GM10266 (cell line): ENCODE data around the gene SYNDIG1.

Experiments used
- DNase-seq: peaks from one replicate; pipeline ENCODE4 v3.0.0; 2012; ENCODE audit errors: extremely low spot score
- TF ChIP-seq, protein P1 (sequence below): IDR thresholded peaks from 2 replicates; pipeline ENCODE4 v1.5.1; 2012; ENCODE audit warnings: mild to moderate bottlenecking, low read depth; ENCODE audit not compliant: control insufficient read depth, insufficient read depth; ENCODE audit errors: missing control alignments

The SYNDIG1 gene

DNA sequence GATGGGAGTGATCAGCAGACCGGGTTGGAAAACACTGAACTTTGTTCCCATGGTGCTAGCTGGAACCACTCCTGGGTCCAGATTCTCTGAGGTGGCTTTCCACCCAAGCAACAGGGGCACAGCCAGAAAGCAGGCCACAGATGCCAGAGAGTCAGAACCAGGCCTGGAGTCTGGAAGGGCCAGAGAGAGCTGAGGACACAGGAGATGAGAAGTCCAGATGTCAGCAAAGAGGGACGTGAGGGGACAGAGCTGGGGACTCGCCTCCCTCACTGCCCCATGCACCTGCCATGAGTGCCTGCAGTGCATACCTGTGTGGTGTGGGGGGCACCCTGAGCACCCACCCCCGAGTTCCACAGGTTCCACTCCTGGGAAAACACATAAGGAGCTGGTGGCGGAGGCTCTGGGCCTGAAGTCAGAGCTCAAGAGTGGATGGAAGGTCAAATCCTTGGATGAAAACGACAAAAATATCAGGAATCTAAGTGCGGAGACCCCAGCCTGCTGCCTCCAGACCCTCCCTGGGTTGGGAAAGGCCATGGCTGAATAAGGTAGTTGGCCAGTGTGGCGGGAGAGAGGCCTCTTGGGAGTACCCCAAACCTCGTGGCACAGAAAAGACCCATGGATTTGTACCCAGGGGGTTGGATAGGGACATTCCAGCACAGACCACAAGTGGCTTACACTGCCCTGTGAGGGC is 224.2 kb downstream of the SYNDIG1 start:
- DNase-seq, result no peak
- TF ChIP-seq, protein P1, sequence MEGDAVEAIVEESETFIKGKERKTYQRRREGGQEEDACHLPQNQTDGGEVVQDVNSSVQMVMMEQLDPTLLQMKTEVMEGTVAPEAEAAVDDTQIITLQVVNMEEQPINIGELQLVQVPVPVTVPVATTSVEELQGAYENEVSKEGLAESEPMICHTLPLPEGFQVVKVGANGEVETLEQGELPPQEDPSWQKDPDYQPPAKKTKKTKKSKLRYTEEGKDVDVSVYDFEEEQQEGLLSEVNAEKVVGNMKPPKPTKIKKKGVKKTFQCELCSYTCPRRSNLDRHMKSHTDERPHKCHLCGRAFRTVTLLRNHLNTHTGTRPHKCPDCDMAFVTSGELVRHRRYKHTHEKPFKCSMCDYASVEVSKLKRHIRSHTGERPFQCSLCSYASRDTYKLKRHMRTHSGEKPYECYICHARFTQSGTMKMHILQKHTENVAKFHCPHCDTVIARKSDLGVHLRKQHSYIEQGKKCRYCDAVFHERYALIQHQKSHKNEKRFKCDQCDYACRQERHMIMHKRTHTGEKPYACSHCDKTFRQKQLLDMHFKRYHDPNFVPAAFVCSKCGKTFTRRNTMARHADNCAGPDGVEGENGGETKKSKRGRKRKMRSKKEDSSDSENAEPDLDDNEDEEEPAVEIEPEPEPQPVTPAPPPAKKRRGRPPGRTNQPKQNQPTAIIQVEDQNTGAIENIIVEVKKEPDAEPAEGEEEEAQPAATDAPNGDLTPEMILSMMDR, result no peak

DNA sequence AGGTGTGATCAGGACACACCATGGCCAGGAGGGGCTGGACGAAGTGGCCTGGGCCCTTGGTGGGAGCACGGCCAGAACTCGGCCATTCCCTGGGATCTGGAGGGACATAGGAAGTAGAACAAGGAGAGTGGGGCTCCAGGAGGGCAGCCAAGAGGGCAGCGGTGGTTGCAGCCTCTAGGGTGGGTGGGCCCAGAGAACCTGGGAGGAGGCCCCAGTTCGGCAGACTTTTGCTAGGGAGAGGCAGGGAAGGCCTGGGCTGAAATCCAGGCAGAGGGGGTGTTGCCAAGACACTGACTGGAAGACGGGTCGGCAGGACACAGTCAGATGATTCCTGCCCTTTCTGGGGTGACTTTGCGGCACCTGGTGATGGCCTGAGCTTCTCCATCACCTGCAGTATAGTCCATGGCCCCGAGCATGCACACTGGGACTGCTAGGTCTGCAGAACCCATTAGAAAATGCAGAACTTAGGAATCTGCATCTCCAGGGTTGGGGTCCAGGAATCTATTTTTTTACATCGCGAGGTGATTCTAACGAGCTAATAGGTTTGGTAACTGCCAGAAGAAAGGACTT is 224.8 kb downstream of the SYNDIG1 start:
- TF ChIP-seq, protein P1, result no peak
- no peak for DNase-seq

DNA sequence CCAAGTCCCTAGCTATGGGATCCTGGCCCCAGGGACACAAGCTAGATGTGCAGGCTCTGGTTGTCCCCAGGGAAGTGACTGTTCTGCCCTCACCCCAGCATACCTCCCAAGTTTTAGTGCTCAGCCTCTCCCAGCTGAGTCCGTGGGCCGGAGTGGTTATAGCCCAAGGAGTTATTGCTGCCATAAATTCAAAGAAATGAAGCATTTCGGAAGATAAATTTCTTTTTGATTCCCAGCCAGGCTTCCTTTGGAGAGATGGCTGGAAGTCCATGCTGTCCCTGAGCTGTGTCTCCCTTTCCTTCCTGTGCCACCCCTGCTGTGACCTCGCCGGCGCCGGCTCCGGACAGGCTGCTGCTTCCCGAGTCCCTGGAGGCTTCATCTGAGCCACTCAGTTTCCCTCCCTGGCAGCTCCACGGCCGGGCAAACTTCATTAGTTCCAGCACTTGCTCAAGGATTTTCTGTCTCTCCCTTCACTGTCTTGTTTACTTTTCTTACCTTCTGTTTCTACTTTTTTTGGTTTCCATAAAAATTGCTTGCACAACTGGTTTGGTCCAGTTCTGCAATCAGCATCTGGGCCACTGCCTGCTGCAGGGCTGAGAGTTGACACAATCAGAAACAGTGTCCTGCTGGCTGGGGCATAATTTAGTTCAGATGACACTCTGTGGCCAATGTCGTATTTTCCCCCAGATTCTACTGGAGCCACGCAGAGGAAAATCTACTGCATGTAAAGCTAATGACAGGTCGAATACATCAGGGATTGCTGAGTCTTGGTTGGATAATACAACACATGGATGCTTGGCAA is 225.5 kb downstream of the SYNDIG1 start:
- no peak for DNase-seq

DNA sequence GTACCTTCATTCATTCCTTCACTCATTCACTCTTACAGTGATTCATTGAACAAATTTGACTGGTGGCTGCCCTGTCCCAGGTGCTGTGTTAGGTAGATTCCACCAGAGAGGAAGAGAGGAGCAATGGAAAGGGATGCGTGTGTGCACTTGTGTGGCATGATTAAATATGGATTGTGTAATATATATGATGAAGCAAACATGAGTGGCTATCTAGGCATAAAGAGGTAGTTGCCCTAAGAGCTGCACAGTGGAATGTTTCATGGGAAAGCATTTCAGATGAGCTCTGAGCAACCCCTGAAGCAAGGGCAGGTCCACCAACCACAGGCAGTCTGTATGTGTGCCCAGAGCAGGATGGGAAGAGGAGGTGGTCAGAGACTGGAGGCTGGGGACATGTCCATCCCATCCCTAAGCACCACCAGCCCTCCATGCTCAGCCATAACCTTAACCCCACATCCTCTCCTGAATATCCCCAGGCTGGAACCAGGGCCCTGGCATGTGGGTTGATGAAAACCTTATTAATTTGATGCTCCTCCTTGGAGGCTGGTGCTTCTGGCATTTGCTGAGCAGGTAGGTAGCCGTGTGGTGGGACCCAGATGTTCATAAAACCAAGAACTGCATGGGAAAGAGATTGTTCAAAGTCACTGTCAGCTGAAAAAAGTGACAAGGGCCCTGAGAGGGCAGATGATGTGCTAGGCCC is 226.2 kb downstream of the SYNDIG1 start:
- TF ChIP-seq, protein P1, result no peak
- DNase-seq, result no peak

More for the DNA sequence above, 225.5 kb downstream of the SYNDIG1 start:
- TF ChIP-seq, protein P1, result no peak

DNA sequence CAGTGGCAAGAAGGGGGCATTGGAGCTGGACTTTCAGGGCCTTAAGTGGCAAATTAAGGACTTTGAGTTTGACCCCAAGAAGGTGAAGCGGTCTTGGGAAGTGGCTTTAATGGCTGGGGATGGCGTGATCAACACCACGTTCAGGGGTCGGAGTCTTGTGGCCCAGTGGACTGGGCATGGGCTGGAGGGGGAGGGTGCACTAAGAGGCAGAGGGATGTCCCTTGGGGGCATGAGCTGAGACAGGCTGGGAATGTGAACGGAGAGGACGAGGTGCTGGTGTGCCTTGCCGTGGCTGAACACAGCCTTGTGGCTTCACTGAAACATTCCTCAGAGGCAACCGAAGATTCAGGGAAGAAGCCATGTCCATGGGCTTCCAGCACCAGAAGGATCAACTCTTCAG is 227.0 kb downstream of the SYNDIG1 start:
- DNase-seq, result no peak
- TF ChIP-seq, protein P1, result no peak

DNA sequence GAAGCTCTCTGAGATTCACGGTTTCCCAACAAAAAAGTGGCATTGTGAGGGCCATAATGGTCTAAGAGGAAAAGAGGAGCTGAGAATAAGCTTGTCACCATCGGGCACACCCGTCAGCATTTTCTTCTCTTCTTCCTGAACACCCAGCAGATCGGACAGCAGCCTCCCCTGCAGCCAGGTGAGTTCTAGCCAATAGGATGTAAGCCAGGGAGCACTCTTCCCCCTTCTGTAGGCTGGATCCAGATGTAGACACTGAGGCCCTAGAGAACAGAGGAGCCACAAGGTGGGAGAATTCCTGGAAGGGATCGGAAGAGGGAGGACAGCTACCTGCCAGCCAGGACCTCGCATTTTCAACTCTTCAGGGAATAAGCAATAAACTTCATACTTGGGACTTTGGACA is 228.0 kb downstream of the SYNDIG1 start:
- TF ChIP-seq, protein P1, result no peak
- no peak for DNase-seq
